ENCODE data around the gene JAKMIP3. TPM values are rescaled to one million over a fixed set of nuclear protein-coding genes. Genes with fewer than 3 reads are reported as not detected.

Gene JAKMIP3
- total RNA-seq, 1 donor from 2014 or later: 0.40 TPM

- no peaks in the 10 kb centered on the region for H3K9me3 Mint-ChIP-seq
- H3K36me3 Mint-ChIP-seq (ENCODE audit: low read depth): no peaks in the 10 kb centered on the region
- H3K4me3 Mint-ChIP-seq: no peak overlapping the region
- DNase-seq (ENCODE audit: low read depth, low spot score): no peak
- H3K4me1 Mint-ChIP-seq: peaks cover 21% of the 10 kb centered on the region
- no peak for TF ChIP-seq CTCF (conservative IDR thresholded peaks at IDR 0.05)
- no peak overlapping the region for H3K27ac Mint-ChIP-seq (ENCODE audit: unreplicated experiment)
- peaks cover 16% of the 10 kb centered on the region for H3K27me3 Mint-ChIP-seq (ENCODE audit: low read depth)
These were observed 4.3 kb upstream of the JAKMIP3 start for GRCh38 chr10:132061465-132061864.

GRCh38 chr10:132062116-132062515 lies 3.6 kb upstream of the JAKMIP3 start:
- H3K4me1 Mint-ChIP-seq: peaks cover 22% of the 10 kb centered on the region

GRCh38 chr10:132062641-132063390 lies 2.9 kb upstream of the JAKMIP3 start:
- TF ChIP-seq CTCF (conservative IDR thresholded peaks at IDR 0.05): no peak
- Mint-ChIP-seq H3K4me1 (peaks cover 22% of the 10 kb centered on the region), H3K4me3 (no peak overlapping the region), H3K9me3 (no peaks in the 10 kb centered on the region), H3K36me3 (ENCODE audit: low read depth) (no peaks in the 10 kb centered on the region), H3K27me3 (ENCODE audit: low read depth) (peaks cover 16% of the 10 kb centered on the region), H3K27ac (ENCODE audit: unreplicated experiment) (no peak overlapping the region)
- no peak for DNase-seq (ENCODE audit: low read depth, low spot score)

More at GRCh38 chr10:132062116-132062515, 3.6 kb upstream of the JAKMIP3 start:
- Mint-ChIP-seq H3K4me3 (no peak overlapping the region), H3K27ac (ENCODE audit: unreplicated experiment) (no peak overlapping the region), H3K27me3 (ENCODE audit: low read depth) (peaks cover 19% of the 10 kb centered on the region), H3K9me3 (no peaks in the 10 kb centered on the region), H3K36me3 (ENCODE audit: low read depth) (no peaks in the 10 kb centered on the region)
- no peak for TF ChIP-seq CTCF (conservative IDR thresholded peaks at IDR 0.05)
- no peak for DNase-seq (ENCODE audit: low read depth, low spot score)

- TF ChIP-seq CTCF (conservative IDR thresholded peaks at IDR 0.05): no peak
- no peaks in the 10 kb centered on the region for H3K36me3 Mint-ChIP-seq (ENCODE audit: low read depth)
- peaks cover 22% of the 10 kb centered on the region for H3K4me1 Mint-ChIP-seq
- H3K27me3 Mint-ChIP-seq (ENCODE audit: low read depth): peaks cover 16% of the 10 kb centered on the region
- H3K27ac Mint-ChIP-seq (ENCODE audit: unreplicated experiment): no peak overlapping the region
- no peak for DNase-seq (ENCODE audit: low read depth, low spot score)
- H3K9me3 Mint-ChIP-seq: no peaks in the 10 kb centered on the region
- no peak overlapping the region for H3K4me3 Mint-ChIP-seq
These were observed 2.3 kb upstream of the JAKMIP3 start for GRCh38 chr10:132063432-132063831.

GRCh38 chr10:132064082-132064755 lies 1.5 kb upstream of the JAKMIP3 start:
- no peaks in the 10 kb centered on the region for H3K9me3 Mint-ChIP-seq
- no peak overlapping the region for H3K4me3 Mint-ChIP-seq
- no peak for TF ChIP-seq CTCF (conservative IDR thresholded peaks at IDR 0.05)
- DNase-seq (ENCODE audit: low read depth, low spot score): no peak
- no peak overlapping the region for H3K27ac Mint-ChIP-seq (ENCODE audit: unreplicated experiment)
- peaks cover 16% of the 10 kb centered on the region for H3K27me3 Mint-ChIP-seq (ENCODE audit: low read depth)
- no peaks in the 10 kb centered on the region for H3K36me3 Mint-ChIP-seq (ENCODE audit: low read depth)
- H3K4me1 Mint-ChIP-seq: peaks cover 22% of the 10 kb centered on the region

All from neural crest cell (in vitro differentiated cells).